H1 (cell line): ENCODE data around the gene ATP2C1. TPM values are rescaled to one million over a fixed set of nuclear protein-coding genes. Genes with fewer than 3 reads are reported as not detected.

Source experiments
- CTCF ChIA-PET: fragments of 300-600 bp; sonication (Branson Sonifier 250); formaldehyde crosslinking; loops from one replicate; lab custom pipeline; 2021; ENCODE audit not compliant: partially characterized antibody; lab: Charles Lee
- POLR2A ChIA-PET: fragments of 300-600 bp; sonication (Branson Sonifier 250); formaldehyde crosslinking; loops from one replicate; lab custom pipeline; 2021; ENCODE audit warnings: inconsistent platforms; ENCODE audit not compliant: partially characterized antibody; lab: Charles Lee
- DNase-seq, 2 experiments: peaks; one replicate each; pipeline versions ENCODE4 v3.0.0 to v3.0.0-alpha.2; 2010 to 2022; ENCODE audit warnings: low spot score in 2 of 2, low read depth in 1 of 2, mixed read lengths in 1 of 2
- FAIRE-seq: peaks from 2 replicates; lab custom pipeline; 2011; peaks lifted over from hg19 to GRCh38; lab: Jason Lieb, UNC
- H2AFZ ChIP-seq: 2 replicates; pipeline ENCODE4 v1.8.1; 2012; ENCODE audit warnings: low read length, inconsistent platforms
- H2AK5ac ChIP-seq: 2 replicates; pipeline ENCODE4 v1.6.1; 2013; ENCODE audit warnings: low read depth, low read length
- H2BK120ac ChIP-seq: replicated peaks from 2 replicates; pipeline ENCODE3; 2013; ENCODE audit warnings: low read depth, low read length, inconsistent platforms
- H2BK12ac ChIP-seq: 2 replicates; pipeline ENCODE4 v1.6.1; 2013; ENCODE audit warnings: low read depth, low read length
- H2BK15ac ChIP-seq: 2 replicates; pipeline ENCODE4 v1.6.1; 2013; ENCODE audit warnings: low read length
- H2BK20ac ChIP-seq: 2 replicates; pipeline ENCODE4 v1.6.1; 2013; ENCODE audit warnings: low read length
- H2BK5ac ChIP-seq: 2 replicates; pipeline ENCODE4 v1.6.1; 2013; ENCODE audit warnings: low read depth, low read length
- H3K14ac ChIP-seq: 2 replicates; pipeline ENCODE4 v1.6.1; 2013; ENCODE audit warnings: inconsistent platforms; ENCODE audit not compliant: insufficient read length
- H3K18ac ChIP-seq: 2 replicates; pipeline ENCODE4 v1.6.1; 2013; ENCODE audit warnings: low read length; ENCODE audit errors: extremely low read depth
- H3K23ac ChIP-seq: 2 replicates; pipeline ENCODE4 v1.6.1; 2013; ENCODE audit warnings: inconsistent platforms; ENCODE audit not compliant: insufficient read length
- H3K23me2 ChIP-seq: 2 replicates; pipeline ENCODE4 v1.6.1; 2013; ENCODE audit warnings: low read depth, low read length
- H3K27ac ChIP-seq: 2 replicates; pipeline ENCODE4 v1.6.1; 2011; ENCODE audit warnings: low read depth, low read length, inconsistent platforms
- H3K27me3 ChIP-seq, 4 experiments: replicated peaks in 1 of 4; 1 replicate in 1 of 4; 2 replicates in 3 of 4; pipeline versions ENCODE4 v1.6.1 to v1.8.1; 2011 to 2013; ENCODE audit warnings: low read length in 3 of 4, mild to moderate bottlenecking in 3 of 4, inconsistent platforms in 2 of 4, mixed read lengths in 2 of 4, moderate library complexity in 1 of 4; ENCODE audit not compliant: control insufficient read depth in 3 of 4, insufficient read depth in 3 of 4; ENCODE audit errors: extremely low read depth in 1 of 4
- H3K36me3 ChIP-seq, 4 experiments: 2 replicates each; pipeline versions ENCODE4 v1.6.1 to v1.8.1; 2011 to 2013; ENCODE audit warnings: mild to moderate bottlenecking in 4 of 4, low read length in 3 of 4, moderate library complexity in 2 of 4, control low read depth in 1 of 4, inconsistent platforms in 1 of 4; ENCODE audit not compliant: insufficient read depth in 4 of 4, control insufficient read depth in 2 of 4
- H3K4ac ChIP-seq: replicated peaks from 2 replicates; pipeline ENCODE3; 2013; ENCODE audit warnings: low read length, low read depth, mixed read lengths, inconsistent platforms; ENCODE audit not compliant: insufficient read length
- H3K4me1 ChIP-seq, 4 experiments: replicated peaks in 1 of 4; 1 replicate in 1 of 4; 2 replicates in 3 of 4; pipeline versions ENCODE4 v1.6.1 to v1.8.1; 2011 to 2013; ENCODE audit warnings: low read length in 3 of 4, inconsistent platforms in 2 of 4, mixed read lengths in 1 of 4; ENCODE audit not compliant: insufficient read depth in 4 of 4, control insufficient read depth in 3 of 4
- H3K4me2 ChIP-seq, 2 experiments: 2 replicates each; pipeline versions ENCODE4 v1.6.1 to v1.8.1; 2011 to 2013; ENCODE audit warnings: low read depth in 2 of 2, low read length in 2 of 2, control low read depth in 1 of 2, inconsistent platforms in 1 of 2, mild to moderate bottlenecking in 1 of 2; ENCODE audit not compliant: insufficient read depth in 1 of 2
- H3K4me3 ChIP-seq, 4 experiments: fragments of 200-600, 300-600 bp in 1 of 4; sonication (generic), shearing (Covaris generic), sonication (Bioruptor Twin) in 1 of 4; 2 replicates each; pipeline versions ENCODE4 v1.5.1 to v1.8.1; 2011 to 2016; ENCODE audit warnings: low read length in 4 of 4, low read depth in 3 of 4, control low read depth in 2 of 4, inconsistent platforms in 2 of 4, mild to moderate bottlenecking in 2 of 4, mixed read lengths in 1 of 4, moderate library complexity in 1 of 4; ENCODE audit not compliant: insufficient read depth in 2 of 4; ENCODE audit errors: extremely low read depth in 1 of 4
- H3K56ac ChIP-seq: replicated peaks from 2 replicates; pipeline ENCODE3; 2013; ENCODE audit warnings: low read depth, mild to moderate bottlenecking, mixed read lengths, low read length, inconsistent platforms; ENCODE audit not compliant: insufficient read length
- H3K79me1 ChIP-seq: 2 replicates; pipeline ENCODE4 v1.6.1; 2013; ENCODE audit warnings: low read depth, low read length, control low read depth
- H3K79me2 ChIP-seq, 2 experiments: 2 replicates each; pipeline versions ENCODE4 v1.6.1 to v1.8.1; 2012 to 2013; ENCODE audit warnings: low read length in 2 of 2, mild to moderate bottlenecking in 2 of 2, inconsistent platforms in 1 of 2; ENCODE audit not compliant: insufficient read depth in 2 of 2, control insufficient read depth in 1 of 2
- H3K9ac ChIP-seq, 4 experiments: replicated peaks in 1 of 4; 1 replicate in 1 of 4; 2 replicates in 3 of 4; pipeline versions ENCODE4 v1.6.1 to v1.8.1; 2011 to 2013; ENCODE audit warnings: low read depth in 3 of 4, low read length in 3 of 4, control low read depth in 2 of 4, mild to moderate bottlenecking in 2 of 4, moderate library complexity in 2 of 4, inconsistent platforms in 1 of 4; ENCODE audit errors: extremely low read depth in 1 of 4
- H3K9me3 ChIP-seq, 2 experiments: 2 replicates each; pipeline versions ENCODE4 v1.6.1 to v1.8.1; 2012 to 2013; ENCODE audit warnings: mild to moderate bottlenecking in 2 of 2, moderate library complexity in 2 of 2, control low read depth in 1 of 2, inconsistent platforms in 1 of 2, low read depth in 1 of 2, low read length in 1 of 2, mixed read lengths in 1 of 2; ENCODE audit not compliant: insufficient read depth in 2 of 2
- H4K20me1 ChIP-seq, 2 experiments: replicated peaks in 1 of 2; 2 replicates each; pipeline versions ENCODE3 to v1.8.1; 2011 to 2013; ENCODE audit warnings: inconsistent platforms in 2 of 2, low read length in 2 of 2, mild to moderate bottlenecking in 1 of 2; ENCODE audit not compliant: insufficient read depth in 2 of 2, control insufficient read depth in 1 of 2
- H4K5ac ChIP-seq: 2 replicates; pipeline ENCODE4 v1.6.1; 2013; ENCODE audit warnings: low read length, low read depth, mixed read lengths, inconsistent platforms; ENCODE audit not compliant: insufficient read length
- H4K8ac ChIP-seq: 2 replicates; pipeline ENCODE4 v1.8.0; 2013; ENCODE audit warnings: mild to moderate bottlenecking, moderate library complexity, low read length, inconsistent platforms; ENCODE audit not compliant: insufficient read depth; ENCODE audit errors: extremely low read depth
- H4K91ac ChIP-seq: replicated peaks from 2 replicates; pipeline ENCODE3; 2013; ENCODE audit warnings: low read length, mixed read lengths, inconsistent platforms; ENCODE audit not compliant: insufficient read length
- CEBPB ChIP-seq: IDR thresholded peaks from 2 replicates; pipeline ENCODE4 v1.6.1; 2012; ENCODE audit warnings: low read depth, low read length
- EZH2 ChIP-seq: fragments of 200-600 bp; sonication (generic); IDR thresholded peaks from 2 replicates; pipeline ENCODE4 v1.7.1; 2012; ENCODE audit warnings: low read depth, mild to moderate bottlenecking, moderate library complexity, low read length, inconsistent platforms; ENCODE audit not compliant: severe bottlenecking
- GTF2F1 ChIP-seq: IDR thresholded peaks from 2 replicates; pipeline ENCODE4 v1.6.1; 2012; ENCODE audit warnings: low read depth, low read length, improper control_type of control experiment, borderline replicate concordance
- KDM1A ChIP-seq: fragments of 200-600, 300-600 bp; sonication (generic); IDR thresholded peaks from 2 replicates; pipeline ENCODE4 v1.7.1; 2016; ENCODE audit warnings: mild to moderate bottlenecking, low read length, borderline replicate concordance
- KDM5A ChIP-seq: fragments of 200-600 bp; IDR thresholded peaks from 2 replicates; pipeline ENCODE4 v1.7.1; 2012; ENCODE audit warnings: mild to moderate bottlenecking, low read length, inconsistent platforms, mixed read lengths
- NRF1 ChIP-seq: IDR thresholded peaks from 2 replicates; pipeline ENCODE4 v1.6.1; 2011; ENCODE audit warnings: mild to moderate bottlenecking, low read depth, low read length, improper control_type of control experiment
- PHF8 ChIP-seq: fragments of 200-600 bp; sonication (generic); conservative IDR thresholded peaks from 2 replicates; pipeline ENCODE4 v1.7.1; 2012; ENCODE audit warnings: low read depth, mild to moderate bottlenecking, inconsistent platforms, low read length, moderate library complexity
- RAD21 ChIP-seq, 2 experiments: IDR thresholded peaks in 1 of 2; conservative IDR thresholded peaks in 1 of 2; 2 replicates each; pipeline ENCODE4 v1.6.1; 2011; ENCODE audit warnings: low read depth in 2 of 2, low read length in 2 of 2, improper control_type of control experiment in 1 of 2, inconsistent platforms in 1 of 2, mild to moderate bottlenecking in 1 of 2, moderate library complexity in 1 of 2
- SIRT6 ChIP-seq: IDR thresholded peaks from one replicate; pipeline ENCODE4 v1.7.1; 2012; ENCODE audit warnings: low read length, inconsistent platforms
- SRF ChIP-seq: IDR thresholded peaks from 2 replicates; pipeline ENCODE4 v1.6.1; 2011; ENCODE audit warnings: mild to moderate bottlenecking, low read depth, low read length, moderate library complexity
- YY1 ChIP-seq: IDR thresholded peaks from 2 replicates; pipeline ENCODE4 v1.6.1; 2011; ENCODE audit warnings: low read depth, mild to moderate bottlenecking, low read length
- WGBS, 2 experiments: shearing (Covaris generic) in 1 of 2; methylation state at CpG; one replicate each; pipeline versions ENCODE4 v1.1.6 to v1.1.7; 2013 to 2015; ENCODE audit warnings: low lambda C conversion rate in 2 of 2, mixed read lengths in 2 of 2, inconsistent platforms in 1 of 2, low coverage in 1 of 2, missing lambda C conversion rate in 1 of 2; ENCODE audit not compliant: insufficient replicate concordance in 2 of 2, insufficient coverage in 1 of 2, insufficient read length in 1 of 2; ENCODE audit errors: extremely low coverage in 1 of 2, missing lambda C conversion rate in 1 of 2; 5-methylcytosine and 5-hydroxymethylcytosine counted together
- polyA plus RNA-seq, 7 experiments: library from polyadenylated mRNA; depleted of rRNA in 3 of 7; stranded (reverse) in 5 of 7; unstranded in 2 of 7; fragments of >200 nt in 5 of 7; fragments of 200-250 nt in 2 of 7; gene quantifications; 1 replicate in 5 of 7; 2 replicates in 1 of 7; 4 replicates in 1 of 7; pipeline versions ENCODE4 v1.2.1 to v1.2.3, GENCODE V29; 2011 to 2013; ENCODE audit warnings: missing spikeins in 2 of 7, mixed read lengths in 2 of 7
- total RNA-seq: library from RNA; stranded (reverse); fragmentation: NEBNext Ultra II Directional; extraction: Animal tissue kit (Norgen Biotek cat#: 25700); gene quantifications from 2 replicates; pipeline ENCODE4 v1.2.1, GENCODE V29; 2021
- TF ChIP-seq, protein P1 (sequence below): IDR thresholded peaks from 2 replicates; pipeline ENCODE4 v1.6.1; 2012; ENCODE audit warnings: low read length, inconsistent platforms

ATP2C1 gene
- total and polyA plus RNA-seq, 2 of the 8 experiments (the other 6 are each of a cell fraction or from before 2014, with no cell fraction given) = 50.7 to 68.5 TPM

DNA sequence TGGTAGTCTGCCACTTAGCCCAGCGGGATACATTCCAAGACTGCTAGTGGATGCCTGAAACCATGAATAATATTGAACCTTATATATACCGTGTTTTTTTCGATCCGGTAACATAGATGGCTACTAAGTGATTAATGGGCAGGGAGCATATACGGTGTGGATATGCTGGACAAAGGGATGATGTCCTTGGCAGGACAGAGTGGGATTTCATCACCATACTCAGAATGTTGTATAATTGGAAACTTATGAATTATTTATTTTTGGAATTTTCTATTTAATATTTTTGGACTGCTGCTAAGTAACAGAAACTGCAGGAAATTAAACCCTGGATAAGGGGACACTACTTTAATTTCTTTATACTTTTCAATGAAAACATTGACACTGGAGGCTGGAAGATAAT is 79.5 kb downstream of the ATP2C1 start:
- H3K4me3 ChIP-seq = no peak overlapping the region
- no peak overlapping the region for H4K8ac ChIP-seq
- H2BK20ac ChIP-seq = no peak overlapping the region
- no peak overlapping the region for H2BK120ac ChIP-seq
- no peak overlapping the region for H3K56ac ChIP-seq
- H2BK12ac ChIP-seq = no peak overlapping the region
- no peaks in the 10 kb centered on the region for H3K79me2 ChIP-seq
- H4K20me1 ChIP-seq = peaks cover 0 to 4% of the 10 kb centered on the region in 2 experiments
- no peak overlapping the region for H3K14ac ChIP-seq
- H2AK5ac ChIP-seq = no peak overlapping the region
- DNase-seq (no peak), FAIRE-seq (no peak)
- peaks cover 0 to 3% (median 2%) of the 10 kb centered on the region in 4 experiments; a peak in 3 of 7 replicates for H3K4me1 ChIP-seq
- no peaks in the 10 kb centered on the region for H3K27me3 ChIP-seq
- H4K91ac ChIP-seq = no peak overlapping the region
- CTCF ChIA-PET = interaction anchor here (1.1 kb wide), 1 partner anchor 698 kb away, joined by 3 read pairs; no protein-coding TSS in a partner anchor
- no peak overlapping the region for H3K4ac ChIP-seq
- no peak overlapping the region for H2BK15ac ChIP-seq
- H2AFZ ChIP-seq = no peak overlapping the region
- no peak overlapping the region for H3K9ac ChIP-seq
- H3K23me2 ChIP-seq = no peaks in the 10 kb centered on the region; the same call in 1 of the 2 replicates
- H3K4me2 ChIP-seq = no peak overlapping the region
- H3K9me3 ChIP-seq = no peaks in the 10 kb centered on the region
- POLR2A ChIA-PET = interaction anchor here (0.7 kb wide), 1 partner anchor 245 kb away, joined by 3 read pairs; no protein-coding TSS in a partner anchor
- H3K79me1 ChIP-seq = 0 out of 2 replicates have a peak, but pooled peaks cover 2% of the 10 kb centered on the region
- H3K18ac ChIP-seq = no peak overlapping the region
- no peak overlapping the region for H3K23ac ChIP-seq
- H3K27ac ChIP-seq = no peak overlapping the region
- H4K5ac ChIP-seq = no peak overlapping the region
- 95% methylated on average over 5 of the region's 5 CpGs; no CpG with 5 or more reads in 1 of the 2 experiments for WGBS, 2 experiments
- H2BK5ac ChIP-seq = no peak overlapping the region
- peaks cover 0 to 12% (median 2%) of the 10 kb centered on the region in 4 experiments; a peak in 5 of 8 replicates for H3K36me3 ChIP-seq
- TF ChIP-seq PHF8 (no peak), SIRT6 (no peak), GTF2F1 (no peak), KDM5A (no peak), CEBPB (no peak), YY1 (no peak), SRF (no peak), RAD21 (IDR thresholded peaks at IDR 0.05 in 1 of 2, conservative IDR thresholded peaks at IDR 0.05 in 1 of 2; ENCODE audit: low read depth in 2 of 2, low read length in 2 of 2) (no peak), KDM1A (no peak), EZH2 (no peak), NRF1 (no peak)
- TF ChIP-seq, protein P1, sequence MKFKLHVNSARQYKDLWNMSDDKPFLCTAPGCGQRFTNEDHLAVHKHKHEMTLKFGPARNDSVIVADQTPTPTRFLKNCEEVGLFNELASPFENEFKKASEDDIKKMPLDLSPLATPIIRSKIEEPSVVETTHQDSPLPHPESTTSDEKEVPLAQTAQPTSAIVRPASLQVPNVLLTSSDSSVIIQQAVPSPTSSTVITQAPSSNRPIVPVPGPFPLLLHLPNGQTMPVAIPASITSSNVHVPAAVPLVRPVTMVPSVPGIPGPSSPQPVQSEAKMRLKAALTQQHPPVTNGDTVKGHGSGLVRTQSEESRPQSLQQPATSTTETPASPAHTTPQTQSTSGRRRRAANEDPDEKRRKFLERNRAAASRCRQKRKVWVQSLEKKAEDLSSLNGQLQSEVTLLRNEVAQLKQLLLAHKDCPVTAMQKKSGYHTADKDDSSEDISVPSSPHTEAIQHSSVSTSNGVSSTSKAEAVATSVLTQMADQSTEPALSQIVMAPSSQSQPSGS = no peak
